MM.1S (cell line): Measurements from ENCODE around the gene NLK.

ENCODE experiments used
- CTCF ChIP-seq: fragments of 300-600 bp; sonication (generic); IDR thresholded peaks from 2 replicates; pipeline ENCODE4 v1.5.1; 2016; ENCODE audit warnings: antibody characterized with exemption, low read length, mixed read lengths
- EZH2phosphoT487 ChIP-seq: fragments of 300-600 bp; sonication (generic); IDR thresholded peaks from 2 replicates; pipeline ENCODE4 v1.6.1; 2018; ENCODE audit warnings: antibody characterized with exemption, low read length

DNA sequence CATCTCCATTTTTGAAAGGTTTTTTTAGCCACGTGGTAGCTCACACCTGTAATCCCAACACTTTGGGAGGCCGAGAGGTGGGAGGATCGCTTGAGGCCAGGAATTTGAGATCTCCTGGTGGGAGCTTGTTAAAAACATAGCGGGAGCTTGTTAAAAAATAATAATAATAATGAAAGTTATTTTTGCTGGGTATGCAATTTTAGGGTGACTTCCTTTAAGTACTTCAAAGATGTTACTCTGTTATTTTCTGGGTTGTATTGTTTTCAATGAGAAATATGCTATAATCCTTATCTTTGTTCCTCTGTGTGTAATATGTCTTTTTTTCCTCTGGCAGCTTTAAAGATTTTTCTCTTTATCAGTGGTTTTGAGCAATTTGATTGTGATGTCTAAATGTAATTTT is 48.1 kb downstream of the NLK start:
- TF ChIP-seq CTCF (no peak), EZH2phosphoT487 (no peak)
